CD4-positive, alpha-beta T cell treated with Interferon alpha-2 for 1 hour (primary cell): ENCODE data around the gene TSC22D4.
A peak's percentile ranks its signal among the peaks of the same experiment; 100 is the strongest.
"Not testable (repeated sequence)": the region's sequence is repeated elsewhere in the genome, so short reads cannot be mapped to it uniquely, and the experiment has no call there.

ENCODE experiments used
- DNase-seq, 2 donors: peaks; one replicate each; pipeline ENCODE4 v3.0.0-alpha.2; 2020 to 2022

TSC22D4 gene

DNA sequence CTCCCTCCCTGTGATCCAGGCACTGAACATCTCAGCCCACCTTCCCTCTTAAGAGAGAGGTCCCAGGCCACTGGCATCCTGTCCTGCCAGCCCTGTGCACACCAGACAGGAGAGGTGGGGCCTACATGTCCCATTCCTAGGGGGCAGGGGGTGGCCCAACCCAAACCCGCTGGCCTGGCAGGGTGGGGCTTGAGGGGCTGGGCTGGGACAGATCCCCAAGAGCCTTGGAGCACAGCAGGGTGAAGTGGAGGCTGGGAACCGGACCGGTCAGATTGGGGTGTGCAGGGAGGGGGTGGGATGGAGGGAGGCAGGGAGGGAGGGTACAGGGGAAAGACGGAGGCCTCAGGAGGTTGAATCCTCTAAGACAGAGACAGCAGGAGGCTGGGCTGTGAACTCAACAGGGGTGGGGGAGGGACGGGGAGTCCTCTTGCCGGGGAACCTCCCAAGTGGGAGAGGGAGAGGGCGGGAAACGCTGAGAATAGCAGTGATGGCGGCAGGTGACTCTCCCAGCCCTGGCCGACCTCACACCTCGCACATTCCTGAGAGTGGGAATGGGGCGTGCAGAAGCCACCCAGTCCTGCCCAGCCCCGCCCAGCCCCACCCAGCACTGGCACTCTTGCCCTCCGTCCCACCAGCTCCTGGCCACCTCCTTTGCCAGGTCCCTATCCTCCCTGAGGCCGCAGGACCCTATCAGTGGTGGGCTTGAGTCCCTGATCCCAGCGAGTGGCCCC, 6.7 kb downstream of the TSC22D4 start:
- DNase-seq, result no peak

DNA sequence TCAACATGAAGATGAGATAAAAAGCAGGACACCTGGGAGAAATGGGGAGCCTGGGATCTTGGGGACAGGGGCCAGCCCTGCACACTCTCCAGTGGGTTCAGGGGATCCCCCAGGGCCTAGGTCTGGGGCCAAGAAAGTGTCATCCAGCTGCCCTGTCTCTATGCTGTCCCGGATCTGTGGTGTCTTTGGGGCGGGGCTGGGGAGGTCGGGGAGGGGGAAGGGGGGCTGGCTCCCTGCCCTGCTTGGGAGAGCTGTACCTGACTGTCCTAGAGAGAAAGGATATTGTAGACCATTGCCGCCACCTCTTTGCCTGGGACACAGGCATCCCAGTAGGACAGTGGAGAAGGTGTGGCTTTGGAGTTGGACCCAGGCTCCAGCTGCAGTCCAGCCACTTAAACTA, 8.0 kb downstream of the TSC22D4 start:
- no peak for DNase-seq

DNA sequence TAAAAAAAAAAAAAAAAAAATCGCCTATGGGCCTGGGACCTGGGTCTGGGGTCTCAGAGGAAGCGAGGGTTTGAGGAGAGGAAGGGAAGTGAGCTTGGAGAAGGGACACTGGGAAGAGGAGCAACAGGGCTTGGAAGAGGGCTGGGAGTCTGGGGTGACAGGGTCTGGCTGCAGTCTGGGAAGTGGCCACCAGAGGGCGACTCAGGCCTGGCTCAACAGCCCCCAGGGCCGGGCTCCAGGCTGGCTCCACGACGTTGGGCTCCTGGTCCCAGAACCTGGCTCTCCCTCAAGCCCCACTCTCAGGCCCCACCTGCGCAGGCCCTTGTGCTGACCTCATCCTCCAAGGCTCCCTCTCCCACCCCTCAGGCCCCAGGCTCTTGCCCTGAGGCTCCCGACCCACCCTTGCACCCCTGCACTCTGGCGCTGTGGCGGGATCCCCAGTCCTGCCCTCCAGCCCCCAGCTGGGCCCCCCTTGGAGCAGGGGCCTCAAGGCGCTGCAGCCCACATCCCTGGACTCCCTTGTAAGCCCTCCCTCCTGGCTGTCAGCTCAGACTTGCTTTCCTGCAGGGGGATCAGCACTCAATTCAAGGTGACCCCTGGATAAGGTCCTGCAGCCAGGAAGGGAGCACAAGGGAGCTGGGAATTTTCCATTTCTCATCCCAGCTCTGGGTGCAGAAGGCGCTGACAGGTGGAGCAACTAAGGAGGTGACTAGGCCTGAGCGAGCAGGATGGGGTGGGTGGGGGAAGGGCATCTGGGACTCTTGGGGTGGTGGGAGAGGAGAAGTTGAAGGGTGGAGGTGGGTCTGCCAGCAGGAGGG, 9.6 kb downstream of the TSC22D4 start:
- DNase-seq, result peak; percentile 76 to 83

DNA sequence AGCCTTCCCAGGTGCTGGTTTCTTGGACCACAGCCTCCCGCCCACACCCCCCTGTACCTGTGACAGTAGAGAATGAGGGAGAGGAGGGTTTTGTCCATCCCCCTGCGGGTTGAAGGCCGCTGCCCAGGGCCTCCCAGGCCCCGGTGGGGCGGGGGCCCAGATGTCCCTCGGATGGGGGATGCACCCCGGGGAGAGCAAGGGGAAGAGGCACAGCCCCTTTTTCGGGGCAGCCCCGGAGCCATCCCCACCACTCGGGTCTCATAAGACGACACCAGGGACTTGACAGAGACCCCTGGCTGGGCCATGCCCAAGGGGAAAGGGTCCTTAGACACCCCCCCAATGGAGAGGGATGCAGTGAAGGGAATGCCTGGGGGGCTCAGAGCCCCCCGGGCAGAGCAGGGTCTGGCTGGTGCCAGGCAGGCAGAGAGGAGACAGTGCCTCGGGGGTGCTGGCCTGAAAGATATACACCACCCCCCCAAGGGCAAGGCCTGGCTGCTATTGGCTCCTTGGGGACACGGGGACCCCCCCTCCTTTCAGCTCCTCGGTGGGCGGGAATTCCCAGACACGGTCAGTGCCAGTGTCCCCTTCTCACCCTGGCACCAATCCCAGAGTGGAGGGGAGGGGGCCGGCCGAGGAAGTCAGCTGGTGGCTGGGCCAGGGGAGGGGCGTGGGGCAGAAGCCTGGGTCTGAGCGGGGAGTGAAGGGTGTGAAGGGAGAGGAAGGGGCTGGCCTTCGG, 11.2 kb downstream of the TSC22D4 start:
- no peak for DNase-seq

DNA sequence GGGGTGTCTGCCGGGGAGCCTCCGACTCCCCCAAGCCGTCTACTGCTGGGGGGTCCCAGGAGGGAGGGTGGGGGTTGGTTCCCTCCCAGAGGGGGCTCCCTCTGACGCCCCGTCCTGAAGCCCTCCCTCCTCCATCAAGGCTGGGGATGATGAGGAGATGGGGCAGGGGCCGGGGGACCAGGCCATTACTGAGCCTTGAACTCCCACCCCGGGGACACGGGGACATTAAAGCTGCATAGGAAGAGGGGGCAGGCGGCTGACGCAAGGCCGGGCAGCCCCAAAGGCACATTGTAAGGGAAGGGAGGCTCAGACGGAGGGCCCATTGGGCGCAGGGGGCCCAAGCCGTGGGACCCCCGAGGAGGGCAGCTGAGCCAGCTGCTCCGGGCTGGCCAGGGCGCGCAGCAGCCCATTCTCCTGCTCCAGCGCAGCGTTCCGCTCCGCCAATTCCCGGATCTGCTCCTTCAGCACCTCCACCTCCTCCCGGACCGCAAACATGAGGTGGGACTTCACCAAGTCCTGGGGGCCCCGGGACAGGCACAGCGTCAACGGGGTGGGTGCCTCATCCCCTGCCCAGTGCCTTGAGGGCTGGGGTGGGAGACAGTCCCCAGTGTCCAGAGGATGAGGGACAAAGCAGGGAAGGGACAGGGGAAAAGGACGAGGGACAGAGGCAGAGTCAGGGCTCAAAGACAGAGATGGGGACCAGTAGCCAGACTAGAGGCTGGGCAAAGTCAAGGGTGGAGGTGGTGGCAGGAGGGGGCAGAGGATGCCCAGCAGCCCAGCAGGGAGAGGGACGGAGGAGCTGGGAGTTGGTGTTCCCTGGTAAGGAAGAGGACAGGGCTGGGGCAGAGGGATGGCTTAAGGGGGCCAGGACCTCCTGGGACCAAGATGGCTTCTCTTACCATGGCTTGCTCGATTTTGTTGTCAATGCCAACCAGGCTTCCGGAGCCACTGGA, 12.1 kb downstream of the TSC22D4 start:
- no peak for DNase-seq

DNA sequence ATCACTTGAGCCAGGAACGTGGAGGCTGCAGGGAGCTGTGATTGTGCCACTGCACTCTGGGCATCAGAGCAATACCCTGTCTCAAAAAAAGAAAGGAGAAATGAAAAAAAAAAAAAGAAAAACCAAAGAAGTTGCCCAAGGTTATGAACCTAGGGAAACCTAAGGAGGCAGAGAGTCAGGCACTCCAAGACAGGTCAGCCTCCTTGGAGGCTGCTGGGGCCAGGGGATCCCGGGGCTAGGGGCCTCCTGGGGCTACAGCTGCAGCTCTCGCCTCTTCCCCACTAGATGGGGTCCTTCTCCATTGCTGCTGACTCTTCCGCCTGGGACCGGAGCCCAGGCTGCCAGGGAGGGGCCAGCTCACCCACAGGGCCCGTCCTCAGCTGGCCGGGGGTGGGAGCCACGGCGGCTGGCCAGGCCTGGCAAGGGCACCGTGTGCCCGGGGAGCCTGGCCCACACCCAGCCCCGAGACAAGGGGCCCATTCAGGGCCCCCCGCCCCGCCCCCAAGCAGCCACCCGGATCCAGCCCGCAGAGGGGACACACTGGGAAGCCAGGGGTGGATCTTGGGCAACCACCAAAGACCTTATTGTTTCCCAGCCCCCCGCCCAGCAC, 13.2 kb downstream of the TSC22D4 start:
- no peak for DNase-seq

DNA sequence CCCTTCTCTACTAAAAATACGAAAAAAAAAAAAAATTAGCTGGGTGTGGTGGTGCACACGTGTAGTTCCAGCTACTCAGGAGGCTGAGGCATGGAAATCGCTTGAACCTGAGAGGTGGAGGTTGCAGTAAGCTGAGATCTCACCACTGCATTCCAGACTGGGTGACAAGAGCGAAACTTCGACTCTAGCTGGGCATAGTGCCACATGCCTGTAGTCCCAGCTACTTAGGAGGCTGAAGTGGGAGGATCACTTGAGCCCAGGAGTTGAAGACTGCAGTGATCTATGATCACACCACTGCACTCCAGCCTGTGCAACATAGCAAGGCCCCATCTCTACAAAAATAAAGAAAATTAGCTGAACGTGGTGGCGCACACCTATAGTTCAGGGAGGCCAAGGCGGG, 13.7 kb downstream of the TSC22D4 start:
- DNase-seq, result no peak

DNA sequence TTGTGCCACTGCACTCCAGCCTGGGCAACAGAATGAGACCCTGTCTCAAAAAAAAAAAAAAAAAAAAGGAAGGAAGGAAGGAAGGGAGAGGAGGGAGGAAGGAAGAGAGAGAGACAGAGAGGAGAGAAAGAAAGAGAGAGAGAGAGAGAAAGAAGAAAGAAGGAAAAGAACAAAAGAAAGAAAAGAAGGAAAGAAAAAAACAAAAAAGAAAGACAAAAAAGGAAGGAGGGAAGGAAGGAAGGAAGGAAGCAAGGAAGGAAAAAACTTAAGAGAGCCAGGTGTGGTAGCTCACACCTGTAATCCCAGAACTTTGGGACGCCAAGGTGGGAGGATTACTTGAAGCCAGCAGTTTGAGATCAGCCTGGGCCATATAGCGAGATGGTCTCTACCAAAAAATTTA, 14.2 kb downstream of the TSC22D4 start:
- DNase-seq, result no peak

DNA sequence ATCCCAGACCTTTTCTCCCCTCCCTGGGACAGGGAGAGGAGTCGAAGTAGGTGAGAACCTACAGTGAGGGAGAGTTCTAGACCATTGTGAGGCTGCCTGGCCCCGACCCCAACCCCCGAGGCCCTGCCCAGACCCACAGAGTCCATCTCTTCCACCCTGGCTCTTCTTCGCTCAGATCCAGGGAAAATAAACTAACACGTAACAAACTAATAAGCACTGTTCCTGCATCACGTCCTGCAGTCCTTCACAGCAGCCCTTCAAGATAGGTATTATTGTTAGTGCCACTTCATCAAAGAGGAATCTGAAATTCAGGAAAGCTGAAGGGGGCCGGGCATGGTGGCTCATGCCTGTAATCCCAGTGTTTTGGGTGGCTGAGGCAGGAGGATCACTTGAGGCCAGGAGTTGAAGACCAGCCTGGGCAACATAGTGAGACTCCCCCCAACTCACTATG, 14.8 kb downstream of the TSC22D4 start, which contains the start of gene SPACDR:
Gene SPACDR (minus strand): TSS at position 51 of the 451 bp plus-strand sequence. CDS start 235 bp downstream, outside the sequence.
- no peak for DNase-seq

DNA sequence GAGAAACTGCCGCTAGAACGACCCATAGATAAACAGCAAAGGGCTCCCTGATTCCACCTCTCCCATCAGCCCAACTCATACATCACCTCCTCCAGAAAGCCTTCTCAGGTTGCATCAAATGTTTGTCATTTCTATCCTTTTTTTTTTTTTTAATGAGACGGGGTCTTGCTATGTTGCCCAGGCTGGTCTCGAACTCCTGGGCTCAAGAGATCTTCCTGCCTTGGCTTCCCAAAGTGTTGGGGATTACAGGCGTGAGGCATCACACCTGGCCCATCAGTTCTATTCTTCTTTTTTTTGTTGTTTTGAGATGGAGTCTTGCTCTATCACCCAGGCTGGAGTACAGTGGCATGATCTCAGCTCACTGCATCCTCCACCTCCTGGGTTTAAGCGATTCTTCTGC, 22.0 kb downstream of the TSC22D4 start:
- DNase-seq, result no peak

DNA sequence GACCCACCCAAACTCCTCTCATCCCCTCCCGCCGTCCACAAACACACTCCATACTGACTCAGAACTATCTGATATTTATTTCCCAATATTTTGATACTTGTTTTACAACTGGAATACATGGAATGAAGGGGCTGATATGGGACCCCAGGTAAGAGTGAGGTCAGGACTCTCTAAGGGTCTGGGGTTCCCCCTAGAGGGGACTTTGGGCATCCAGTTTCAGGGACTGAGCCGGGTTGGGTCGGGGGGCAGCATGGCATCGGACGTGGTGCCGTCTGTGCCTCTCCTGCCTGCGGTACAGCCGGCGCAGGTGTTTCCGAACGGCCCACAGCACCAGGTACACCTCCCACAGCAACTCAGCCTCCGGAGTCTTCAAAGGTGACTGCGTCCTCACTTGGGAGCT, 22.5 kb downstream of the TSC22D4 start:
- DNase-seq, result no peak

DNA sequence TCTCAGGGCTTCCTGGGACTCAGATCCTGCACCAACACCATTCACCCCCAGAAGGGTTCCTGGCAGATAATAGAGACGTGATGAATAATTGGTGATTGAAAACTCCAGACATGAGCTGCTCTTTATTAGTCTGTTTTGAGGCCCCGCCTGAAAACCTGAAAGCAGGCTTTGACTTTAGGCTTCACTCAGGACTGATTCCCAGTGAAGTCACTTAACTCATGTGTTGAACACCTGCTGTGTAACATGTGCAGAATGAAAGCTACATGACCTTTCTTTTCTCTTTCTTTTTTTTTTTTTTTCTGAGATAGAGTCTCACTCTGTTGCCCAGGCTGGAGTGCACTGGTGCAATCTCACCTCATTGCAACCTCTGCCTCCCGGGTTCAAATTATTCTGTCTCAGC, 23.8 kb downstream of the TSC22D4 start:
- DNase-seq, result no peak

DNA sequence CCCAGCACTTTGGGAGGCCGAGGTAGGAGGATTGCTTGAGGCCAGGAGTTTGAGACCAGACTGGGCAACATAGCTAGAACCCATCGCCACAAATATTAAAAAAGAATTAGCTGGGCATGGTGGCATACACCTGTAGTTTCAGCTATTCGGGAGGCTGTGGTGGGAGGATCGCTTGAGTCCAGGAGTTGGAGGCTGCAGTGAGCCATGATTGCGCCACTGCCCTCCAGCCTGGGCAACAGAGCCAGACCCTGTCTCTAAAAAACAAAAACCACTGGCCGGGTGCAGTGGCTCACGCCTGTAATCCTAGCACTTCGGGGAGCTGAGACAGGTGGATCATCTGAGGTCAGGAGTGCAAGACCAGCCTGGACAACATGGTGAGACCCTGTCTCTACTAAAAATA, 25.2 kb downstream of the TSC22D4 start:
- DNase-seq, result not testable (repeated sequence)

DNA sequence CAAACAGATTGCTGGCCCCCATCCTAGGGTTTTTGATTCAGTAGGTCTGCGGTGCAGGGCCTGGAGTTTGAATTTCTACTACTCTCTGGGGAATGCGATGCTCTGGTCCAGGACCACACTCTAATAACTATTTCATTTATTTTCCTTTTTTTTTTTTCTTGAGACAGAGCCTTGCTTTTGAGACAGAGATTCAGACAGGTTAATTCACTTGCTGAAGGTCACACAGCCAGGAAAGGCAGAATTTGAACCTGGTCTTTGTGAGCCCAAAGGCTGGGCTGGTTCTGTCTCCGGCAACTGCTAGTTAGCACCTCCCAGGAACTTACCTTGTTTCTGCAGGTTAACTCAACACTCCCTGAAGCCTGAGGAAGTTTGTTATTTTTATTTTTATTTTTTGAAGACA, 26.5 kb downstream of the TSC22D4 start:
- no peak for DNase-seq

DNA sequence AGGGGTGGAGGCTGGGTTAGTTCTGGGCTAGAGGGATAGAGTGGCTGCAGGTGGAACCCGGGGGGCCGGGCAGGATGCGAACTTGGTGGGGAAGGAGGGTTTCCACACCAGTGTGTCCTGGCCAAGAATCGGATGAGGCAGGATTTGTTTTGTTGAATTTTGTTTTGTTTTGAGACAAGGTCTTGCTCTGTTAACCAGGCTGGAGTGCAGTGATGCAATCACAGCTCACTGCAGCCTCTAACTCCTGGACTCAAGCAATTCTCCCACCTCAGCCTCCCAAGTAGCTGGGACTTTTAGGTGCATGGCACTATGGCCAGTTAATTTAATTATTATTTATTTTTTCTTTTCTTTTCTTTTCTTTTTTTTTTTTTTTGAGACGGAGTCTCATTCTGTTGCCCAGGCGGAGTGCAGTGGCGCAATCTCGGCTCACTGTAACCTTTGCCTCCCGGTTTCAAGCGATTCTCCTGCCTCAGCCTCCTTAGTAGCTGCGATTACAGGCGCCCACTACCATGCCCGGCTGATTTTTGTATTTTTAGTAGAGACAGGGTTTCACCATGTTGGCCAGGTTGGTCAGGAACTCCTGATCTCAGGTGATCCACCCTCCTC, 29.7 kb downstream of the TSC22D4 start:
- DNase-seq, result no peak

DNA sequence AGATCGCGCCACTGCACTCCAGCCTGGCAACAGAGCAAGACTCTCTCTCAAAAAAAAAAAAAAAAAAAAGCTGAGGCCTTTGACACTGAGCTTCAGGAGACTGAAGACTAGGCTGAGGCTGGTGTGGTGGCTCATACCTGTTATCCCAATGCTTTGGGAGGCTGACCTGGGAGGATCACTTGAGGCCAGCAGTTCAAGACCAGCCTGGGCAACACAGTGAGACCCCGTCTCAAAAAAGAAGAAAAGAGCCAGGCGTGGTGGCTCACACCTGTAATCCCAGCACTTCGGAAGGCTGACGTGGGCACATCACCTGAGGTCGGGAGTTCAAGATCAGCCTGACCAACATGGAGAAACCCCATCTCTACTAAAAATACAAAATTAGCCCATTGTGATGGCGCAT, 31.7 kb downstream of the TSC22D4 start:
- not testable (repeated sequence) for DNase-seq

DNA sequence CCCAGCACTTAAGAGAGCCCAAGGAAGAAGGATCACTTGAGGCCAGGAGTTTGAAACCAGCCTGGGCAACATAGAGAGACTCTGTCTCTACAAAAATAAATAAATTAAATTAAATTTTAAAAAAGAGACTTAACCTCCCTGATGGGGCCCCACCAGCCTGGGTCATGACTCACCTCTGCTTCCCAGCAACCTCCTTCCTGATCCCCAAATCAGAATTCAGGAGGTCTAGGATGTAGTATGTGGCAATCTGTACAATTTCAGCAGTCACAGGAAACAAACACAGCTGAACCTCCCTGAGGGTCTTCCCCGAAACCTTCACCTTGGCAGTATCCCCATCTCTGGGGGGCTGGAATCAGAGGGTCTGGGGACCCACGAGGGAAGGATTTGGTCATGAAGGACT, 33.0 kb downstream of the TSC22D4 start:
- DNase-seq, result no peak

DNA sequence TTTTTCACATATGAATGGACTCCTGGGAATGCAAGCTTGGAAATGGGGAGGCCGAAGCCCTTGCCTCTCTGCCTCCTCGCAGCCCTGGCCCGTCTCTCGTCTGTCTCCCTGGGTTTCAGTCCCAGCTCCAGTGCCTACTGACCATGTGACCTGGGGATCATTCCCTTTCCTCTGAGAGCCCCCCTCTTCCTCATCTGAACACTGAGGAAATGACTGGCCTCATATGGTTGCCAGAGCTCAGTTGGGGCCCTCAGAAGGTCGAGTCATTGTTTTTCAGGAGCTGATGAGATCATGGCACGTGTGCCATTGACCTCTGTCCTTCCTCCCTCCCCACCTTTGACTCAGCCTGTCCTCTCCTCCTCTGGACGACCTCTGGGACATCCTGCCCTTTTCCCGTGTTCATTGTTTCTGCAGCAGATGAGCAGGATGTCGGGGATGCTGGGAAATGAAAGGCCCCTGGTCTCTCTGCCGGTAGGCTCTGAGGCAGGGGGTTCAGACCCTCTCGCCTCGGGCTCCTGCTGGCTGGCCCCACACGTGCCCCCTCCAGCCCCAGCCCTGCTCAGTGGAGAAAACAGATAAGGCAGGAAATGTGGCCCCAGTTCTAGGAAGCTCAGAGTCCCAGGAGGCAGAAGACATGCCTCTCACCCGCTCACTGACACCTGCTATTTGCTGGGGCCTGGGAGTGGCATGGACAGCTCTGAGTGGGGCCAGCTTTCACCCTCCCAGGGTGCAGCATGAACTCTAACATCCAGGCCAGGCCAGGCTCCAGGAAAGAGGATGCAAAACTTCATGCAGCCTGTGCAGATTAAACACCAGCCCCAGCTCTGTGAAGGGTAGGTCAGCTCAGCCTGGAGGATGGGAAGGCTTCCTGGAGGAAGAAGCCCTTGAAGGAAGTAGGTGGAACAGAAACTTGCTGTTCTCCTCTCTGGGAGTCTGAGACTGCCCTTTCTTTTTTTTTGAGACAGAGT, 34.4 kb downstream of the TSC22D4 start:
- peak in 1 of 2 donors; percentile 29 for DNase-seq

DNA sequence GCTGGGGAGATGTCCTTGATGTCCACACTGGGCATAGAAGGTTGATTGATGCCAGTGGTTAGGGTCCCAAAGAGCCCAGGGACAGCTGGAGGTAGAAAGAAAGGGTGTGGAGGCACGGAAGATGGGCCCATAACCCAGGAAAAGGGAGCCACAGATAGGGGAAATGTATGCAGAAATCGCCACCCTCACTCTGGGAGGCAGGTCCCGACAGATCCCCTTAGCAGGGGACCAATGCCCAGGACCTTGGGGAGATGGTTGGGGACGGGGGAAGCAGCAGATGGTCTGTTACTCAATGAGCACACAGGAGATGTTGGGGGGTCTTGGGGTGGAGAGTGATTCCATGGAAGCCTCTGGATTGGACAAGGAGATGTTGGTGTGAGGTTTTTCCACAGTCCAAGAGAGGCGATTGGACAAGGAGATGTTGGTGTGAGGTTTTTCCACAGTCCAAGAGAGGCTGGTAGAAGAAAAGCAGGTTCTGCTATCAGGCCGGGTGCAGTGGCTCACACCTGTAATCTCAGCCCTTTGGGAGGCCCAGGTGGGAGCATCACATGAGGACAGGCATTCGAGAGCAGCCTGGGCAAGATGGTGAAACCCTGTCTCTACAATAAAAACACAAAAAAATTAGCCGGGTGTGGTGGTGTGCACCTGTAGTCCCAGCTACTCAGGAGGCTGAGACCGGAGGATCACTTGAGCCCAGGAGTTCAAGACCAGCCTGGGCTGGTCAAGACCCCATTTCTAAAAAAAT, 35.7 kb downstream of the TSC22D4 start:
- no peak for DNase-seq
